Endometrium (tissue), 2 donors: ENCODE results near the gene RBL2.
"Not testable (repeated sequence)": the region's sequence is repeated elsewhere in the genome, so short reads cannot be mapped to it uniquely, and the experiment has no call there.

Experiments
- FAIRE-seq: peaks from 2 replicates; lab custom pipeline; 2012; peaks lifted over from hg19 to GRCh38; lab: Jason Lieb, UNC
- donor health status: control.
- donor health status: control.

The RBL2 gene

DNA sequence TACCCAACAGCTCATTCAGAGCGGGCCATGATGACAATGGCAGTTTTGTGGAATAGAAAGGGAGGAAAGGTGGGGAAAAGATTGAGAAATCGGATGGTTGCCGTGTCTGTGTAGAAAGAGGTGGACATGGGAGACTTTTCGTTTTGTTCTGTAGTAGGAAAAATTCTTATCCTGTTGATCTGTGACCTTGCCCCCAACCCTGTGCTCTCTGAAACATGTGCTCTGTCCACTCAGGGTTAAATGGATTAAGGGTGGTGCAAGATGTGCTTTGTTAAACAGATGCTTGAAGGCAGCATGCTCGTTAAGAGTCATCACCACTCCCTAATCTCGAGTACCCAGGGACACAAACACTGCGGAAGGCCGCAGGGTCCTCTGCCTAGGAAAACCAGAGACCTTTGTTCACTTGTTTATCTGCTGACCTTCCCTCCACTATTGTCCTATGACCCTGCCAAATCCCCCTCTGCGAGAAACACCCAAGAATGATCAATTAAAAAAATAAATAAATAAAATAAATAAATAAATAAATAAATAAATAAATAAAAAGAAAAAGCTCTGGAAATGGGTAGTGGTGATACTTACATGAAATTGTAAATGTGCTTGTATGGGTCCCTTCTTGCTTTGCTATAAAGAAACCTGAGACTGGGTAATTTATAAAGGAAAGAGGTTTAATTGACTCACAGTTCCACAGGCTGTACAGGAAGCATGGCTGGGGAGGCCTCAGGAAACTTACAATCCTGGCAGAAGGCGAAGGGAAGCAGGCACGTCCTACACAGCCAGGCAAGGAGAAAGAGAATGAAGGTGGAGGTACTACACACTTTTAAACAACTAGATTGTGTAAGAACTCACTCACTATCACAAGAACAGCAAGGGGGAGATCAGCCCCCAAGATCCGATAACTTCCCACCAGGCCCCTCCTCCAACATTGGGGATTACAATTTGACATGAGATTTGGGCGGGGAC, 105.8 kb downstream of the RBL2 start:
- FAIRE-seq, result not testable (repeated sequence)
